ENCODE data around the gene BGN. TPM values are rescaled to one million over a fixed set of nuclear protein-coding genes. Genes with fewer than 3 reads are reported as not detected.

The BGN gene
- total RNA-seq, 1 experiment from 2014 or later = not detected

DNA sequence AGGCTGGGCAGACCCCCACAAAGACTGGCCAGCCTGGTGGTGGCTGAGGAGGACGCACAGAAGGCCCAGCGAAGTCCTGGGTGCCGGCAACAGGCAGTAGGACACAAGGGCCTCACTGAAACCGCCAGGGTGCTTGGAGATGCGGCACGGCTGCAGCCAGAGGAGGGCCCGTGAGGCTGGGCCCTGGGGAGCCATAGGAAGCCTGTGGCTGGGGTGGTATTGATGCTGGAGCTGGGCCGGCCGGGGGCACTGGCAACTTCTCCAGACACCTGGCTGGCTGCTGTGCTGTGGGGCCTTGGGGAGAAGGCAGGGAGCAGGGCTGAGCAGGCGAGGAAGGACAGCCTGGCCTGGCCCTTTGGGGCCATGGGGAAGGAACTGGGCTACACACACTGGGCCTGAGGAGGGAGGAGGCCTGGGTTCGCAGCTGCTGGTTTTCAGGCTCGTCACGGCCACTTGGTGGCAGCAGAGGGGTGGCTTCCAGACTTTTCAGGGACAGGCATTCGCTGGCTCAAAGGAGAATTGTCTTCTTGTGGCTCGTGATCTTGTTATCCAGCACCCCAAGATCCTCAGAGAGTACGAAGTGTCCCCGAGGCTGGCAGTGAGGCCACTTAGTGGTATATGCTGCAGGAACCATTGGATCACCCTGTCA is 59.9 kb downstream of the BGN start:
- CTCF ChIA-PET = interaction anchor here (1.0 to 1.2 kb wide), 3 partner anchors 10 to 113 kb away, joined by 4 to 7 read pairs (median 4); no protein-coding TSS in a partner anchor
- no peak overlapping the region for H3K27ac Mint-ChIP-seq (ENCODE audit: unreplicated experiment)
- BruUV-seq (replicated peaks) = no TSS peak
- no peak overlapping the region for H3K4me3 Mint-ChIP-seq (ENCODE audit: low read depth, unreplicated experiment)
- TF ChIP-seq, protein P1, sequence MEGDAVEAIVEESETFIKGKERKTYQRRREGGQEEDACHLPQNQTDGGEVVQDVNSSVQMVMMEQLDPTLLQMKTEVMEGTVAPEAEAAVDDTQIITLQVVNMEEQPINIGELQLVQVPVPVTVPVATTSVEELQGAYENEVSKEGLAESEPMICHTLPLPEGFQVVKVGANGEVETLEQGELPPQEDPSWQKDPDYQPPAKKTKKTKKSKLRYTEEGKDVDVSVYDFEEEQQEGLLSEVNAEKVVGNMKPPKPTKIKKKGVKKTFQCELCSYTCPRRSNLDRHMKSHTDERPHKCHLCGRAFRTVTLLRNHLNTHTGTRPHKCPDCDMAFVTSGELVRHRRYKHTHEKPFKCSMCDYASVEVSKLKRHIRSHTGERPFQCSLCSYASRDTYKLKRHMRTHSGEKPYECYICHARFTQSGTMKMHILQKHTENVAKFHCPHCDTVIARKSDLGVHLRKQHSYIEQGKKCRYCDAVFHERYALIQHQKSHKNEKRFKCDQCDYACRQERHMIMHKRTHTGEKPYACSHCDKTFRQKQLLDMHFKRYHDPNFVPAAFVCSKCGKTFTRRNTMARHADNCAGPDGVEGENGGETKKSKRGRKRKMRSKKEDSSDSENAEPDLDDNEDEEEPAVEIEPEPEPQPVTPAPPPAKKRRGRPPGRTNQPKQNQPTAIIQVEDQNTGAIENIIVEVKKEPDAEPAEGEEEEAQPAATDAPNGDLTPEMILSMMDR (IDR thresholded peaks at IDR 0.05; ENCODE audit: unreplicated experiment) = peak; percentile 76
- H3K9me3 Mint-ChIP-seq (ENCODE audit: low read depth, unreplicated experiment) = no peaks in the 10 kb centered on the region
- peak; percentile 72 for DNase-seq
- H3K36me3 Mint-ChIP-seq (ENCODE audit: insufficient read depth, unreplicated experiment) = no peaks in the 10 kb centered on the region
- H3K4me1 Mint-ChIP-seq (ENCODE audit: low read depth, unreplicated experiment) = no peaks in the 10 kb centered on the region
- intact Hi-C loops (cut with micrococcal nuclease; ENCODE audit: unreplicated experiment) = loop anchor here (2.0 kb wide), 1 partner anchor 108 kb away; no protein-coding TSS in a partner anchor
- H3K27me3 Mint-ChIP-seq (ENCODE audit: unreplicated experiment) = peaks cover 98% of the 10 kb centered on the region

DNA sequence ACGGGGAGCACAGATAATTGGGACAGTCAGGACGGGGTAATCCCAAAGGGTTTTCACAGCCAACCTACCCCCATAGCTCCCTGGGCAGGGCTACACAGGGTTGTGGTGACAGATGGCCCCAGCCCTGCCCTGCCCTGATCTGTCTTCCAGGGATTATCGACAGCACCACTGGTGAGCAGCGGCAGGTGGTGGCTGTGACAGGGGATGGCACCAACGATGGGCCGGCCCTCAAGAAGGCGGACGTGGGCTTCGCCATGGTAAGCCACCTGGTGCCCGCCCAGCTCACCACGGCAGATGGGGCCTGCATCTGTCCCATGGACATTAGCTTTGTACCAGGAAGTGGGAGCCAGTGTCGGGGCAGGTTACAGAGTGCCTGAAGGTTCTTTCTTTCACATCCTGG is 62.0 kb downstream of the BGN start:
- CTCF ChIA-PET = interaction anchor here (0.6 kb wide), 1 partner anchor 86 kb away, joined by 3 read pairs; no protein-coding TSS in a partner anchor
- no peak overlapping the region for H3K27ac Mint-ChIP-seq (ENCODE audit: unreplicated experiment)
- intact Hi-C loops (cut with micrococcal nuclease; ENCODE audit: unreplicated experiment) = no loop called here
- H3K4me3 Mint-ChIP-seq (ENCODE audit: low read depth, unreplicated experiment) = no peak overlapping the region
- H3K9me3 Mint-ChIP-seq (ENCODE audit: low read depth, unreplicated experiment) = no peaks in the 10 kb centered on the region
- H3K27me3 Mint-ChIP-seq (ENCODE audit: unreplicated experiment) = peaks cover 89% of the 10 kb centered on the region
- BruUV-seq (replicated peaks) = no TSS peak
- DNase-seq = no peak
- TF ChIP-seq, protein P1 (IDR thresholded peaks at IDR 0.05; ENCODE audit: unreplicated experiment) = no peak
- no peaks in the 10 kb centered on the region for H3K36me3 Mint-ChIP-seq (ENCODE audit: insufficient read depth, unreplicated experiment)
- no peaks in the 10 kb centered on the region for H3K4me1 Mint-ChIP-seq (ENCODE audit: low read depth, unreplicated experiment)

DNA sequence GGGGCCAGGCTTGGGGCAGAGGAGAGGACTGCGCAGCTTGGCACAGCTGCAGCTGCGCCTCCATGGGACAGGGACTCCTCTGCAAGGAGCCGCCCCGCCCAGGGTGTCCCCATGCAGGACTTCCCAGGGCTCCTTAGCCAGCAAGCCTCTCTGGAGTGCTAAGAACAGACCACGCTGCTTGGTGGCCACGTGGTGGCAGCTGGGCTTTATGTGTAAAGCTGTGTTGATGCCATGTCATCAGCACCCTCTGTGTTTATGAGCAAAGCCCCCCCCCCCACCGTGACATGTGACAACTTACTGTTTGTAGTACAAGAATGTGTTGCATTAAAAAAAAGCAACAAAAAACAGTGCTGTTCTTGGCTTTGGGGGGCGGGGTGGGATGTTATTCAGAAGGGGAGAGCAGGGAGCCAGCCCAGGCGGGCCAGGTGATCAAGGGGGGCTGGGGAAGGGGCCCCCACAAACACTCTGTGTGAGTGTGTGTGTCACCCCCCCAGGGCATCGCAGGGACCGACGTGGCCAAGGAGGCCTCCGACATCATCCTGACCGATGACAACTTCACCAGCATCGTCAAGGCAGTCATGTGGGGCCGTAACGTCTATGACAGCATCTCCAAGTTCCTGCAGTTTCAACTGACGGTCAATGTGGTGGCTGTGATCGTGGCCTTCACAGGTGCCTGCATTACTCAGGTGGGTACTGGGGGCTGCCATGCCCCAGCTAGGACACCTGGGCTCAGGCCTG is 63.0 kb downstream of the BGN start:
- Mint-ChIP-seq H3K4me1 (ENCODE audit: low read depth, unreplicated experiment) (no peaks in the 10 kb centered on the region), H3K9me3 (ENCODE audit: low read depth, unreplicated experiment) (no peaks in the 10 kb centered on the region), H3K27me3 (ENCODE audit: unreplicated experiment) (peaks cover 81% of the 10 kb centered on the region), H3K36me3 (ENCODE audit: insufficient read depth, unreplicated experiment) (no peaks in the 10 kb centered on the region), H3K4me3 (ENCODE audit: low read depth, unreplicated experiment) (no peak overlapping the region), H3K27ac (ENCODE audit: unreplicated experiment) (no peak overlapping the region)
- TF ChIP-seq, protein P1 (IDR thresholded peaks at IDR 0.05; ENCODE audit: unreplicated experiment) = no peak
- CTCF ChIA-PET = no interaction called here
- BruUV-seq (replicated peaks) = no TSS peak
- no peak for DNase-seq
- intact Hi-C loops (cut with micrococcal nuclease; ENCODE audit: unreplicated experiment) = no loop called here

Other genes starting within 250 kb of the BGN start
- not detected in 2 replicates for gene PNMA6F, start 173.2 kb upstream of the BGN start, total RNA-seq (2022)
- gene ZNF275, start 160.8 kb upstream of the BGN start, total RNA-seq (2022) = 6.6 and 7.4 TPM in 2 replicates
- not detected in 2 replicates for gene PNMA6E, start 93.6 kb upstream of the BGN start, total RNA-seq (2022)
- gene ZFP92, start 83.5 kb upstream of the BGN start, total RNA-seq (2022) = 0.19 and 0.22 TPM in 2 replicates
- gene TREX2, start 48.9 kb upstream of the BGN start, total RNA-seq (2022) = 2.0 and 2.2 TPM in 2 replicates
- gene HAUS7, start 24.4 kb upstream of the BGN start, total RNA-seq (2022) = 38.6 and 40.7 TPM in 2 replicates
- not detected in 2 replicates for gene ATP2B3, start 22.7 kb downstream of the BGN start, total RNA-seq (2022)
- gene CCNQ, start 104.2 kb downstream of the BGN start, total RNA-seq (2022) = 17.8 and 18.9 TPM in 2 replicates
- gene DUSP9, start 152.2 kb downstream of the BGN start, total RNA-seq (2022) = 0.19 and 0.27 TPM in 2 replicates
- 1.1 TPM in 1 of 2 replicates, not detected in the other for gene PNCK, start 178.8 kb downstream of the BGN start, total RNA-seq (2022)
- 24.6 and 27.4 TPM in 2 replicates for gene SLC6A8, start 192.9 kb downstream of the BGN start, total RNA-seq (2022)
- 371 and 407 TPM in 2 replicates for gene BCAP31, start 229.4 kb downstream of the BGN start, total RNA-seq (2022)
- gene ABCD1, start 229.9 kb downstream of the BGN start, total RNA-seq (2022) = 14.4 and 22.8 TPM in 2 replicates

All from Calu3 (cell line).